Skeletal muscle cell (primary cell): ENCODE data around the gene BAZ1A.
A peak's percentile ranks its signal among the peaks of the same experiment; 100 is the strongest.
"Not testable (repeated sequence)": the region's sequence is repeated elsewhere in the genome, so short reads cannot be mapped to it uniquely, and the experiment has no call there.

Experiments used
- DNase-seq: peaks from one replicate; pipeline ENCODE4 v3.0.0-alpha.2; 2010; ENCODE audit warnings: low read depth
- H3K4me3 ChIP-seq: 2 replicates; pipeline ENCODE4 v1.5.1; 2011; ENCODE audit warnings: low read depth, mild to moderate bottlenecking, control low read depth, low read length, moderate library complexity

Gene BAZ1A

GRCh38 chr14:34794217-34794616, 80.9 kb downstream of the BAZ1A start:
- no peak for DNase-seq
- H3K4me3 ChIP-seq, result no peak overlapping the region

- H3K4me3 ChIP-seq, result no peak overlapping the region
- no peak for DNase-seq
Measured at GRCh38 chr14:34792598-34792997, 82.6 kb downstream of the BAZ1A start.

- no peak overlapping the region for H3K4me3 ChIP-seq
- no peak for DNase-seq
Measured at GRCh38 chr14:34785223-34786006, 89.7 kb downstream of the BAZ1A start.

- DNase-seq, result no peak
- H3K4me3 ChIP-seq, result no peak overlapping the region
Measured at GRCh38 chr14:34782031-34782430, 93.1 kb downstream of the BAZ1A start.

- DNase-seq, result peak; percentile 68
- no peak overlapping the region for H3K4me3 ChIP-seq
Measured at GRCh38 chr14:34781242-34781641, 93.9 kb downstream of the BAZ1A start.

- DNase-seq, result no peak
- H3K4me3 ChIP-seq, result no peak overlapping the region
Measured at GRCh38 chr14:34780646-34781045, 94.5 kb downstream of the BAZ1A start.

- no peak for DNase-seq
- H3K4me3 ChIP-seq, result no peak overlapping the region
Measured at GRCh38 chr14:34778744-34779143, 96.4 kb downstream of the BAZ1A start.

GRCh38 chr14:34776611-34777010, 98.5 kb downstream of the BAZ1A start:
- no peak for DNase-seq
- H3K4me3 ChIP-seq, result no peak overlapping the region

GRCh38 chr14:34775922-34776321, 99.2 kb downstream of the BAZ1A start:
- no peak overlapping the region for H3K4me3 ChIP-seq
- no peak for DNase-seq

GRCh38 chr14:34775342-34775741, 99.8 kb downstream of the BAZ1A start:
- no peak overlapping the region for H3K4me3 ChIP-seq
- DNase-seq, result no peak

- DNase-seq, result no peak
- no peak overlapping the region for H3K4me3 ChIP-seq
Measured at GRCh38 chr14:34770901-34771300, 104.3 kb downstream of the BAZ1A start.

- H3K4me3 ChIP-seq, result no peak overlapping the region
- no peak for DNase-seq
Measured at GRCh38 chr14:34766606-34767005, 108.6 kb downstream of the BAZ1A start.

- no peak overlapping the region for H3K4me3 ChIP-seq
- DNase-seq, result no peak
Measured at GRCh38 chr14:34766060-34766459, 109.1 kb downstream of the BAZ1A start.

- H3K4me3 ChIP-seq, result no peak overlapping the region
- no peak for DNase-seq
Measured at GRCh38 chr14:34755215-34755614, 119.9 kb downstream of the BAZ1A start.

GRCh38 chr14:34754687-34755086, 120.5 kb downstream of the BAZ1A start:
- H3K4me3 ChIP-seq, result no peak overlapping the region
- DNase-seq, result no peak

GRCh38 chr14:34750670-34751069, 124.5 kb downstream of the BAZ1A start:
- DNase-seq, result peak; percentile 31
- H3K4me3 ChIP-seq, result no peak overlapping the region

GRCh38 chr14:34750233-34750632, 124.9 kb downstream of the BAZ1A start:
- no peak for DNase-seq
- no peak overlapping the region for H3K4me3 ChIP-seq

GRCh38 chr14:34749408-34749807, 125.8 kb downstream of the BAZ1A start:
- DNase-seq, result no peak
- no peak overlapping the region for H3K4me3 ChIP-seq

- no peak for DNase-seq
- H3K4me3 ChIP-seq, result no peak overlapping the region
Measured at GRCh38 chr14:34742270-34743115, 132.7 kb downstream of the BAZ1A start.

- no peak for DNase-seq
- no peak overlapping the region for H3K4me3 ChIP-seq
Measured at GRCh38 chr14:34741840-34742239, 133.3 kb downstream of the BAZ1A start.

GRCh38 chr14:34740139-34740538, 135.0 kb downstream of the BAZ1A start:
- H3K4me3 ChIP-seq, DNase-seq: not testable (repeated sequence)
